H7 (cell line): ENCODE results near the gene DACH1. TPM values are rescaled to one million over a fixed set of nuclear protein-coding genes. Genes with fewer than 3 reads are reported as not detected.

Source experiments
- DNase-seq: peaks from one replicate; pipeline ENCODE4 v3.0.0; 2012
- H3K27me3 ChIP-seq: 2 replicates; pipeline ENCODE4 v1.6.0; 2011; ENCODE audit warnings: mild to moderate bottlenecking, low read length; ENCODE audit not compliant: control insufficient read depth, insufficient read depth
- H3K36me3 ChIP-seq: replicated peaks from 2 replicates; pipeline ENCODE4 v1.5.1; 2011; ENCODE audit warnings: low read length; ENCODE audit not compliant: control insufficient read depth, insufficient read depth
- H3K4me3 ChIP-seq: 2 replicates; pipeline ENCODE4 v1.5.1; 2011; ENCODE audit warnings: low read depth, mild to moderate bottlenecking, control low read depth, low read length, moderate library complexity; ENCODE audit not compliant: insufficient read depth
- total RNA-seq: library from RNA; depleted of rRNA; stranded (reverse); fragments of >200 nt; shearing (Covaris generic); gene quantifications from 2 replicates; pipeline ENCODE4 v1.2.3, GENCODE V29; 2014

DACH1 gene
- total RNA-seq, 1 experiment from 2014 or later = 0.28 TPM

DNA sequence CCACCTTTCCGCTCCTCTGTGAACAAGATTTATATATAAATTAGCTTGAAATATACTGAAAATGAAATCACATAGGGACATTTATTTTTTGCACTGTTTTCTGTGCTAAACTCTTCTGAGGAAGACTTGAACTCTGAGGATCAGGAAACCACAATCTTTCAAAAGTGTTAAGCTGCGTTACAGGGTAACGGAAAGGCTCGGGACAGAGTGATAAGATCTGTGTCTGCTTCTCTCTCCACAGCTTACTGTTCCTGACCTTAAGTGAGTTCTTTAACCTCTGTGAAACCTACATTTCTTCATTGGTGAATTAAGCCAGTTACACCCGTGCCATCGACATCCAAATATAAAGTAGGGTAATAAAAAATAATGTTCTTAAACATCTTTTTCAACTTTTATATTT is 38.9 kb downstream of the DACH1 start:
- Histone ChIP-seq H3K4me3 (no peak overlapping the region), H3K27me3 (no peaks in the 10 kb centered on the region; the same call in 1 of the 2 replicates), H3K36me3 (no peaks in the 10 kb centered on the region)
- no peak for DNase-seq

DNA sequence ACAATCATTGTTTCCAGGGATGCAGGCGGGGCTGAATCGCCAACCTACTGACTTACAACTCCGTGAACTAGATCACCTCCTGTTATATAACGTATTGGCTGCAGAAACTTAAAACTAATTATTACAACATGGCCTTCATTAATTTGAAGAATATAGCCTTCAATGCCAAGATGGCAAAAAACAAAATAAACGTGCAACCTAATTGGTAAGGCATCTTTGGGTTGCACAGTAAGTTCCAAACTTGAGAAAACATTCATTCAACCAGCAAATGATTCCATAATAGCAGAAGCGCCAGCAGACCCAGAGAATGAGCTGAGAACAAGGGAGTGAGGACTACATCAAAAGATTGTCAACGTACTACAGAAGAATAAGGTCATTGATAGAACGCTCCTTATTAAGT is 39.8 kb downstream of the DACH1 start:
- Histone ChIP-seq H3K4me3 (no peak overlapping the region), H3K27me3 (no peaks in the 10 kb centered on the region; the same call in 1 of the 2 replicates), H3K36me3 (no peaks in the 10 kb centered on the region)
- DNase-seq = no peak

DNA sequence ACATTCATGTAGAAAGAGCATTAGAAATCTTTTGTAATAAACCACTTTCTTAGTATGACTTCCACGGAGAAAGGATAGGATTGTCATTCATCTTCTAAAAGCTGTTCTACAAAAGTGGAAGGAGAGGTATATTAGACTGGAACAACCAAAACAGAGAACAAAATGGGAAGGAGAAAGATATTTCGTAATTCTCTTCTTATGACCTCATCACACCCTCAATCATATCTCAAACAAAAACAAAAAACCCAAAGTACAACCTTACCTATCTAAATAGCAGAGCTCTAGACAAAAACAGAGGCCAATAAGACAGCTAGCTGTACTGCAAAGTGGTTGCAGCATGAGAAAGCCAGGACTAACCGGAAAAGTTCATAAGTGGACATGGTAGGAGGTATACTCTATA is 46.3 kb downstream of the DACH1 start:
- Histone ChIP-seq H3K4me3 (no peak overlapping the region), H3K27me3 (no peaks in the 10 kb centered on the region), H3K36me3 (no peaks in the 10 kb centered on the region)
- DNase-seq = no peak

DNA sequence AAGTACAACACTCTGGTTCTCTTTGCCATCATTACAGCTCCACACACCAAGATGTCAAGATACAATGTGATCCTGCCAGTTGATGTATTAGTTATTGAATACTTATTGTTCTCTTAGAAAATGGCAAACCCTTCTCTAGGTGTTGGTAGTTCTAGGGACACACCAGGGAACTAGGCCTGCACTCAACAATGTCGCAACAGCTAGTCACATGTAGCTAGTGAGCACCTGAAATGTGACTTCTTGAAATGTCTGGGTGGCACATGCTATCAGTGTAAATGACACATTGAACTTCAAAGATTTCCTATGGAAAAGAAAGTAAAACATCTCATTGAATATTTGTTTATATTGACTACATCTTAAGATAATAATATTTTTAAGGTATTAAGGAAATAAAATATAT is 49.7 kb downstream of the DACH1 start:
- no peak for DNase-seq
- no peak overlapping the region for H3K4me3 ChIP-seq
- no peaks in the 10 kb centered on the region for H3K36me3 ChIP-seq
- H3K27me3 ChIP-seq = no peaks in the 10 kb centered on the region

DNA sequence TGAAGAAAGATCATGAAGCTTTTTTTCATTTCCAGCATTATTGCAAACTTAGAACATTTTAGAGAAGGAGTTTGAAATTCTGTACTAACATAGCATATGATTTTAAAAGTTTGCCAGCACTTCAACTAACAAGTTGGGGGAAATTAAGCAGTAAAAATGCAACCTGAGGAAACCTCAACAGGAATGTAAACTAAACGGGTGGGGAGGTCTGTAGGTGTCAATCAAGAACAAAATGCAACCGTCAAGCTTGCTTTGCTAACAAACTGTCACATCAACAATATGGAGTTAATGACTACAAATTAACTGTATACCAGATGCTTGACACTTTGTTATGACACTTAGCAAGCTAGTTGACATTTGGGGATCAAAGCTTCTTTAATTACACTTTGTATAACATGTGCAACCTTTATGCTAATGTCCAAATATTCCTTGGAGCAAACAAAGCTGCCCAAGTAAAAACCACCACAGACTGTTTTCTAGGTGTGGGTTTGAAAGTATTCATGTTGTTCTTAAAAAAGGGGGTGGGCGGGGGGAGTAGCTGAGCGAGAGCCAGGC is 52.1 kb downstream of the DACH1 start:
- Histone ChIP-seq H3K36me3 (no peaks in the 10 kb centered on the region), H3K27me3 (no peaks in the 10 kb centered on the region), H3K4me3 (no peak overlapping the region)
- DNase-seq = no peak

DNA sequence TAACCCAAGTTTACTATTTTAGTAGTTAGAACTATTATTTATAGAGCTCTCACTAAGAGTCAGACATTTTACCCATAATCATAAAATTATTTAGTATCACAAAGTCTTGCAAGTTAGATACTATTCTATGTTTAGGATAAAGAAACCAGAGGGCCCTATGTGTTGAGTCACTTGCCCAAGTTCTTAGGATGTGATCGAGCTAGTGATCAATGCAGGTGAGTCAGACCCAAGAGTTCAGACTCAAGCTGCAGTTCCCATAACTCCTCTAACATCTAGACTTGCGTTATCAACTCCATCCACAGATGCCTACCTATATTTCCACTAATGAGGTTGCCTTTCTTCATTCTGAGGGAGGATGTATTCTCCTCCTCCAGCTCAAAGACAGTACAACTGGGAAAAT is 53.8 kb downstream of the DACH1 start:
- H3K36me3 ChIP-seq = no peaks in the 10 kb centered on the region
- no peak overlapping the region for H3K4me3 ChIP-seq
- DNase-seq = no peak
- H3K27me3 ChIP-seq = no peaks in the 10 kb centered on the region

DNA sequence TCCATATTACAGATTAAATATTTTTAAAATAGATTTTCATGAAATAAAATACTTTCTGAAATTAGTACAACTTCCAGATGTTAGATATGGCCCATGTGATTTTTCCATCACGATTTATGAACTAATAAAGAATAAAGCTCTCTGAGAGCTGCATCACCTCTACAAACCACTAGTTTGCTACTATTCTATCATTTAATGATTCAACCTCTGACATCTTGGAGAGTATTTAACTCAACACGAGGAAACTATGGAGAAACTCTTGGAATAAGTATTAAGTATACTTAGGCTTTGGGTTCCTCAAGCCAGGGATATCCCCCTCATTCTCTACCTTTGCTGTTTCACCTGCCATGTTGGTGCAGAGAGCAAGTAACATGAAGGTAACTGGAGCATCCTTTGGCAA is 55.7 kb downstream of the DACH1 start:
- Histone ChIP-seq H3K36me3 (no peaks in the 10 kb centered on the region), H3K4me3 (no peak overlapping the region), H3K27me3 (no peaks in the 10 kb centered on the region)
- no peak for DNase-seq

DNA sequence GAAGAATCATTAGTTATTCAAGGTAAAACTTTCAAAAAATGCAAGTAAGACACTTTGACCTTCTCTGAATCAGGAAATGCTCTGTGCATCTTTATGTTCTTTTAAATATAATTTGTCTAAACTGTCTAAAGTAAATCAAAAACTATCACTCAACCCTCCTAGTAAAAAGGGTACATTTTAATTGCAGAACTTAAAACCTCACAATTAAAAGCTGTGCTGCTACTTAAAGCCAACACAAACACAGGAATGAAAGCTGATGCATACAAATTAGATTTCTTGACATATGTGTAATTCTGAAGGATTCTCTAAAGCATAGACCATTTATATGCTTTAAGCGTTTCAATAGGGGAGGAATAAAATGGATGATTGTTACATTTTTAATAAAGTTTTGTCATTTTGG is 58.3 kb downstream of the DACH1 start:
- H3K27me3 ChIP-seq = no peaks in the 10 kb centered on the region
- no peak overlapping the region for H3K4me3 ChIP-seq
- DNase-seq = no peak
- H3K36me3 ChIP-seq = no peaks in the 10 kb centered on the region

DNA sequence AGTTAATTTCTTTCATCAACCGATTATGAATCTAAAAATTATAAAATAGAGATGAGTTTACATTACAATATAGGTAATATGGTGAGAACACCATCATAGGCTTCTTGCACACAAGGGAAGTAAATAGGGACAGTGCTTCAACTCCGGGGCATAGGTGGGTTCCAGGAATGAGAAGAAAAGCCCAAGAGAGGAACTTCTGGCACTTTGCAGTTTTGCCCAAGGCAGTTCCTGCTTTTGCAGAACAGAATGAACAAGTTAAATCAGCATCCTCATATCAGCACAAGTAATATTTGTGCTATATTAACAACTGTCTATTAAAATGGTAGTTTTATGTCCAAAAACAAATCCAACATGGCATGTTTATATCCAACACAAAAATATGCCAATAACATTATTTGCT is 60.1 kb downstream of the DACH1 start:
- Histone ChIP-seq H3K36me3 (no peaks in the 10 kb centered on the region), H3K4me3 (no peak overlapping the region), H3K27me3 (no peaks in the 10 kb centered on the region)
- no peak for DNase-seq

DNA sequence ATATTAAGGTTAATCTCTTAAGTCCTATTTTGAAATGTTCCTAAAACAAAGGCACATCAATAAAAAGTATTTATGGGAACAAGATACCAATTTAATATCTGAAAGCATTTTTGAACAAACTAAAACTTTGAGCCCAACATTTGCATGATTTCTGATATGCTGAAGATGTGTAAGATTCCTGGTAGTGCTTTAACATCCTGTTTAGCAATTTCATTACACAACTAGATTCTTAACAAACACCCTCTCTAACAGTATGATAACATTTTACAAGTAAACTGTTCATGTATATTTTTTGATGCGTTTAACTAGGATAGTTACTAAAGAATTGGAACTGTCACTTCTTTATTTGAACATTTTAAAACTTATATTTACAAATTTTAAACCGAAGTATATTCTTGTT is 63.9 kb downstream of the DACH1 start:
- no peaks in the 10 kb centered on the region for H3K27me3 ChIP-seq

DNA sequence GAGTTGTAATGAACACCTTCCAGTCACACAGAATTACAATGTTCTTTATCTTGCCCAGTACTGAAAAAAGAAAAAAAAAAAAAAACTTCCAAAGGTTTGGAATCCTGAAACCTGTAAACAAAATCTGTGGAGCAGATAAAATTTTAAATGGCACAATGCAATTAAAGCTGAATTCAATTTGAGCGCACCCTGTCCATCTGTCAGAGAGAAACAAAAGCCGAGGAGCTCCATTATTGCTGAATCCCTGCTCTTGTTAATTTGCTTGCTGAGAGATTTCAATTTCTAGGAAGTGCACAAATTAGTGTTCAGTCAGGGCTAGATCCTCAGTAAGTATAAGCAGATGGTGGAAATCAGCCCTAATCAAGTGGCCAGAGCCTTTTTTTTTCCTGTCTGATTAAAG is 65.2 kb downstream of the DACH1 start:
- no peaks in the 10 kb centered on the region for H3K36me3 ChIP-seq
- no peak for DNase-seq
- no peak overlapping the region for H3K4me3 ChIP-seq
- no peaks in the 10 kb centered on the region for H3K27me3 ChIP-seq

More for the DNA sequence above, 63.9 kb downstream of the DACH1 start:
- H3K36me3 ChIP-seq = no peaks in the 10 kb centered on the region
- H3K4me3 ChIP-seq = no peak overlapping the region
- no peak for DNase-seq

DNA sequence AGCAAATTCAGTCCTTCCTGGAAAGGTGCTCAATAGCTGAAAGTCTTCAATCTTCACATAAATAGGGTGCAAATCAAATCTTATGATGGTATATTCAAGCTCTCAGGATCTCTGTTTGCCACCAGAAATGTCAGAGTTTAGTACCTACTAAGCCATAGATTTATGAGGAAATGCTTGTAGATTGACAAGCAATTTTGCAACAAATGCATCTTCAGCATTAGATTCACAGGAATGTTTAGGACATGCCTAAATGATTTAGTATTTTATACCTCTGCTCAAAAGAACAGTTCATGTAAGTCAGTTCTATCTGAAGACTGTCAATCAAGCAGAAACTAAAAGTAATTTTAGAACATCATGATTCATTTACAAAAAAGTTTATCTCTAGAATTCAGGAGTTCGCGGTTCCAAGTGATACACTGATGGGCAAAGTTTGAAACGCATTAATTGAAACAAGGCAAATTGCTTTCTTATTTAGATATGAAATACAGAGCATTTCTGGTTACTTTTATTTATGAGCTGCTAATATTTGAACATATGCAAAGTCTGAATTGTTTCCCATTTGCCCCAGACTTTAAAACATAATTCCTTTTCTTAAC is 65.7 kb downstream of the DACH1 start:
- H3K4me3 ChIP-seq = no peak overlapping the region
- no peaks in the 10 kb centered on the region for H3K36me3 ChIP-seq
- no peaks in the 10 kb centered on the region for H3K27me3 ChIP-seq
- no peak for DNase-seq

DNA sequence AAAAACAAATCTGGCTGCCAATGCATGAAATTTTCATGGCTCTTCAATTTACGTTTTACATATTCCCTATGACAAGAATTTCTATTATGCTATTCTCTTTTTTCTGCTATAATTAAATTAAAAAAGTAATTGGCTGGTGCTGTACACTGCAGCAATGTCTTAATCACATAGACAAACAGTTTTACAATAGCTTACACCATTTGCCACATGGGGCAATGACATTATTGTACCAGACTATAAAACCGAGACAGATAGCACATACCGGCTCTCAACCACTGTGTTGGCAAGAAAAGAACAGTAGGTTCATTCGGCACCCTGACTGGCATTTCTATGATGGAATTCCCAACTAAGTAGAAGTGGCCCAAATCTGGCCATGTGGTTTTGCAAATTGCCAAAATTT is 67.7 kb downstream of the DACH1 start:
- no peak for DNase-seq
- Histone ChIP-seq H3K27me3 (no peaks in the 10 kb centered on the region), H3K36me3 (no peaks in the 10 kb centered on the region), H3K4me3 (no peak overlapping the region)

DNA sequence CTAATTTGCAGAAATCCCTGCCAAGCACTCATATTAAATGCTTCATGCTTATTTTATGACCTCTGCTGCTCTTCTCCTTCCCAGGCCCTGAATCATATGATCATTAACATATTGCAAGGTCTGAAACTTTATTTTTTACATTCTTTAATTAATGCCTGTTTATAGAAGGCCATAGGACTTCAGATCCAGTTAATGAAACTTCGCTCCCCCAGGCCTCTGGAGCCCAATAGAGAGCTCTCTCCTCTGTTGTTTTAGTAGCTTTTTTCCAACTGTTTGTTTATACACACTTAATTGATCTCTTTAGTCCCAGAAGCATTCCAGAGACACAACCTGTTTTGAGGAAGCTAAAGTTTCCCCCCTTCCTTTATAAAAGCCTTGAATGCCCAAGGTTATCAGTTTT is 68.3 kb downstream of the DACH1 start:
- DNase-seq = no peak
- H3K27me3 ChIP-seq = no peaks in the 10 kb centered on the region
- no peak overlapping the region for H3K4me3 ChIP-seq
- H3K36me3 ChIP-seq = no peaks in the 10 kb centered on the region

DNA sequence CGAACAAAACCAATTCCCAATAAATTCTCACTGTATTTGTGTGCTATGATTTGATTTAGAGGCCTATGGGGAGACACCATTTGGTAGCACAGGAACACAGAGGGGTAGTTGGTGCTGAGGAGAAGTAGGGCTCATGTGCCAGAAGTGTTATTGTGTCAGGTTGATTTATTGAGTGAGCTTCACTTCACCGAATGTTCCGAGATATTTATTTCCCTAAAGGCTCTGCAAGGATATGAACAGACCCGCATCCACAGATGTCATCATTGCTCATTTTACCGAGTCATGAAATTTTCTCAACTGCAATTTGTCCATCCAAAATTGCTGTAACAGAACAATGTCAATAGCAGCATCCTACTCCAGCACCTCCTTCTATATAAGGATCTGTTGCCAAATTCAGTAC is 69.5 kb downstream of the DACH1 start:
- H3K4me3 ChIP-seq = no peak overlapping the region
- no peak for DNase-seq
- no peaks in the 10 kb centered on the region for H3K36me3 ChIP-seq
- H3K27me3 ChIP-seq = no peaks in the 10 kb centered on the region
